ENCODE results near the gene ASAP2. TPM values are rescaled to one million over a fixed set of nuclear protein-coding genes. Genes with fewer than 3 reads are reported as not detected.
"Not testable (repeated sequence)": the region's sequence is repeated elsewhere in the genome, so short reads cannot be mapped to it uniquely, and the experiment has no call there.

ASAP2 gene
- polyA plus RNA-seq, 1 donor (not counting 4 experiments of a cell fraction or from before 2014, with no cell fraction given), result 54.2 TPM

GRCh38 chr2:9394816-9395215 is 188.2 kb downstream of the ASAP2 start:
- H3K9me3 ChIP-seq (ENCODE audit: control insufficient read depth, low read depth, low read length), result no peaks in the 10 kb centered on the region

GRCh38 chr2:9397201-9397600 is 190.6 kb downstream of the ASAP2 start:
- dilution Hi-C loops (cut with MboI; ENCODE audit: extremely low pct_ligation_motif_present, low sequenced_read_pairs), result no loop called here
- no peaks in the 10 kb centered on the region for H3K4me1 ChIP-seq (ENCODE audit: control insufficient read depth, extremely low read depth, insufficient read depth, low read length)
- H3K36me3 ChIP-seq (ENCODE audit: control insufficient read depth in 2 of 2, extremely low read depth in 1 of 2, insufficient read depth in 2 of 2, low read length in 2 of 2), result peaks cover 30 to 41% of the 10 kb centered on the region in 2 experiments
- H3K9me3 ChIP-seq (ENCODE audit: control insufficient read depth, low read depth, low read length), result no peaks in the 10 kb centered on the region
- no peaks in the 10 kb centered on the region for H3K79me2 ChIP-seq (ENCODE audit: control insufficient read depth, insufficient read depth, low read length)
- H2AFZ ChIP-seq (ENCODE audit: control insufficient read depth, low read length), result no peak overlapping the region
- H3K27ac ChIP-seq (ENCODE audit: control insufficient read depth, insufficient read depth, low read length), result no peak overlapping the region
- no peaks in the 10 kb centered on the region for H3K27me3 ChIP-seq (ENCODE audit: control insufficient read depth, extremely low read depth, insufficient read depth, low read length)
- H3K4me2 ChIP-seq (ENCODE audit: control insufficient read depth, extremely low read depth, insufficient read depth, low read depth, low read length), result no peak overlapping the region
- H3K9ac ChIP-seq (ENCODE audit: control insufficient read depth, extremely low read depth, insufficient read depth, low read length), result no peak overlapping the region
- TF ChIP-seq CTCF (optimal IDR thresholded peaks at IDR 0.05 in 1 of 3, IDR thresholded peaks at IDR 0.05 in 1 of 3, conservative IDR thresholded peaks at IDR 0.05 in 1 of 3; ENCODE audit: extremely low read depth in 1 of 3, insufficient read depth in 2 of 3, low read length in 3 of 3) (no peak), EZH2 (IDR thresholded peaks at IDR 0.05; ENCODE audit: low read length) (no peak)
- FAIRE-seq (no peak), DNase-seq (ENCODE audit: low read depth, low spot score) (no peak)
- H3K4me3 ChIP-seq (ENCODE audit: control insufficient read depth in 2 of 3, extremely low read depth in 1 of 3, insufficient read depth in 2 of 3, low read depth in 1 of 3, low read length in 3 of 3), result no peak overlapping the region
- peaks cover 3% of the 10 kb centered on the region for H4K20me1 ChIP-seq (ENCODE audit: control insufficient read depth, extremely low read depth, insufficient read depth, low read length)
- no peaks in the 10 kb centered on the region for H3K9me1 ChIP-seq (ENCODE audit: control insufficient read depth, extremely low read depth, insufficient read depth, low read length)

More at GRCh38 chr2:9394816-9395215, 188.2 kb downstream of the ASAP2 start:
- Histone ChIP-seq H2AFZ (ENCODE audit: control insufficient read depth, low read length) (no peak overlapping the region), H3K9me1 (ENCODE audit: control insufficient read depth, extremely low read depth, insufficient read depth, low read length) (peaks cover 2% of the 10 kb centered on the region), H3K9ac (ENCODE audit: control insufficient read depth, extremely low read depth, insufficient read depth, low read length) (no peak overlapping the region), H3K36me3 (ENCODE audit: control insufficient read depth in 2 of 2, extremely low read depth in 1 of 2, insufficient read depth in 2 of 2, low read length in 2 of 2) (peaks cover 36 to 41% of the 10 kb centered on the region in 2 experiments), H3K4me3 (ENCODE audit: control insufficient read depth in 2 of 3, extremely low read depth in 1 of 3, insufficient read depth in 2 of 3, low read depth in 1 of 3, low read length in 3 of 3) (no peak overlapping the region), H3K27me3 (ENCODE audit: control insufficient read depth, extremely low read depth, insufficient read depth, low read length) (no peaks in the 10 kb centered on the region), H3K4me1 (ENCODE audit: control insufficient read depth, extremely low read depth, insufficient read depth, low read length) (no peaks in the 10 kb centered on the region), H3K27ac (ENCODE audit: control insufficient read depth, insufficient read depth, low read length) (no peak overlapping the region), H3K79me2 (ENCODE audit: control insufficient read depth, insufficient read depth, low read length) (no peaks in the 10 kb centered on the region), H3K4me2 (ENCODE audit: control insufficient read depth, extremely low read depth, insufficient read depth, low read depth, low read length) (no peak overlapping the region), H4K20me1 (ENCODE audit: control insufficient read depth, extremely low read depth, insufficient read depth, low read length) (peaks cover 3% of the 10 kb centered on the region)
- DNase-seq (ENCODE audit: low read depth, low spot score) (no peak), FAIRE-seq (no peak)
- dilution Hi-C loops (cut with MboI; ENCODE audit: extremely low pct_ligation_motif_present, low sequenced_read_pairs), result no loop called here
- no peak for TF ChIP-seq CTCF (optimal IDR thresholded peaks at IDR 0.05 in 1 of 3, IDR thresholded peaks at IDR 0.05 in 1 of 3, conservative IDR thresholded peaks at IDR 0.05 in 1 of 3; ENCODE audit: extremely low read depth in 1 of 3, insufficient read depth in 2 of 3, low read length in 3 of 3)
- no peak for TF ChIP-seq EZH2 (IDR thresholded peaks at IDR 0.05; ENCODE audit: low read length)

GRCh38 chr2:9398251-9398650 is 191.6 kb downstream of the ASAP2 start:
- H3K4me2 ChIP-seq (ENCODE audit: control insufficient read depth, extremely low read depth, insufficient read depth, low read depth, low read length); H3K27ac ChIP-seq (ENCODE audit: control insufficient read depth, insufficient read depth, low read length); H3K4me1 ChIP-seq (ENCODE audit: control insufficient read depth, extremely low read depth, insufficient read depth, low read length); H3K79me2 ChIP-seq (ENCODE audit: control insufficient read depth, insufficient read depth, low read length); DNase-seq (ENCODE audit: low read depth, low spot score); H3K4me3 ChIP-seq (ENCODE audit: control insufficient read depth in 2 of 3, extremely low read depth in 1 of 3, insufficient read depth in 2 of 3, low read depth in 1 of 3, low read length in 3 of 3); dilution Hi-C loops (cut with MboI; ENCODE audit: extremely low pct_ligation_motif_present, low sequenced_read_pairs); H3K9me1 ChIP-seq (ENCODE audit: control insufficient read depth, extremely low read depth, insufficient read depth, low read length); H3K27me3 ChIP-seq (ENCODE audit: control insufficient read depth, extremely low read depth, insufficient read depth, low read length); FAIRE-seq; H3K9ac ChIP-seq (ENCODE audit: control insufficient read depth, extremely low read depth, insufficient read depth, low read length); H4K20me1 ChIP-seq (ENCODE audit: control insufficient read depth, extremely low read depth, insufficient read depth, low read length); H3K9me3 ChIP-seq (ENCODE audit: control insufficient read depth, low read depth, low read length); H2AFZ ChIP-seq (ENCODE audit: control insufficient read depth, low read length): not testable (repeated sequence)
- peaks cover 31 to 38% of the 10 kb centered on the region in 2 experiments for H3K36me3 ChIP-seq (ENCODE audit: control insufficient read depth in 2 of 2, extremely low read depth in 1 of 2, insufficient read depth in 2 of 2, low read length in 2 of 2)
